ENCODE results near the gene DNAJC15. TPM values are rescaled to one million over a fixed set of nuclear protein-coding genes. Genes with fewer than 3 reads are reported as not detected.
"Not testable (repeated sequence)": the region's sequence is repeated elsewhere in the genome, so short reads cannot be mapped to it uniquely, and the experiment has no call there.

DNAJC15 gene
- total RNA-seq, 2 experiments from 2014 or later, result 8.9 to 10.6 TPM

- POLR2A ChIA-PET, result interaction anchor here (0.8 to 3.5 kb wide), 5 partner anchors 8 to 67 kb away, joined by 5 to 20 read pairs (median 7); partner anchors contain the start of gene DNAJC15
- Mint-ChIP-seq H3K27me3 (no peaks in the 10 kb centered on the region), H3K4me1 (ENCODE audit: low read depth) (peaks cover 30% of the 10 kb centered on the region), H3K36me3 (ENCODE audit: low read depth) (no peaks in the 10 kb centered on the region), H3K9me3 (no peaks in the 10 kb centered on the region), H3K4me3 (peak overlapping the region; percentile 84), H3K27ac (peak overlapping the region; percentile 97)
- ATAC-seq (no peak), DNase-seq (no peak)
- CTCF ChIA-PET, result interaction anchor here (1.1 to 4.2 kb wide), 3 partner anchors 19 to 395 kb away, joined by 3 to 22 read pairs (median 6); no protein-coding TSS in a partner anchor
- intact Hi-C loops (cut with micrococcal nuclease), result no loop called here
- TF ChIP-seq CTCF (IDR thresholded peaks at IDR 0.05), result no peak
Measured at GRCh38 chr13:42990291-42991232, 32.8 kb upstream of the DNAJC15 start.

GRCh38 chr13:42991233-42991897 is 32.0 kb upstream of the DNAJC15 start:
- intact Hi-C loops (cut with micrococcal nuclease); H3K27me3 Mint-ChIP-seq; ATAC-seq; DNase-seq; H3K9me3 Mint-ChIP-seq; H3K36me3 Mint-ChIP-seq (ENCODE audit: low read depth): not testable (repeated sequence)
- POLR2A ChIA-PET, result interaction anchor here (0.8 to 3.5 kb wide), 9 partner anchors 8 to 114 kb away, joined by 3 to 20 read pairs (median 6); partner anchors contain the start of gene DNAJC15
- Mint-ChIP-seq H3K4me1 (ENCODE audit: low read depth) (peaks cover 36% of the 10 kb centered on the region), H3K4me3 (peak overlapping the region; percentile 84), H3K27ac (peak overlapping the region; percentile 97)
- CTCF ChIA-PET, result interaction anchor here (1.6 kb wide), 1 partner anchor 91 kb away, joined by 4 read pairs; no protein-coding TSS in a partner anchor

GRCh38 chr13:42991898-42992763 is 31.3 kb upstream of the DNAJC15 start, which contains the start of gene EPSTI1:
TSS of gene EPSTI1 (minus strand) at chr13:42992241. CDS start at chr13:42992165, 76 bp downstream.
- DNase-seq (peak; percentile 84), ATAC-seq (peak; percentile 82)
- Mint-ChIP-seq H3K27ac (peak within 1 kb of the TSS; percentile 97), H3K36me3 (ENCODE audit: low read depth) (no peaks in the 10 kb centered on the region), H3K9me3 (no peaks in the 10 kb centered on the region), H3K4me1 (ENCODE audit: low read depth) (peaks cover 43% of the 10 kb centered on the region), H3K4me3 (peak within 1 kb of the TSS; percentile 84), H3K27me3 (no peaks in the 10 kb centered on the region)
- intact Hi-C loops (cut with micrococcal nuclease), result no loop called here
- CTCF ChIA-PET, result interaction anchor here (0.9 to 2.6 kb wide), 4 partner anchors 20 to 90 kb away, joined by 3 to 14 read pairs (median 6); no protein-coding TSS in a partner anchor
- POLR2A ChIA-PET, result interaction anchor here (0.5 to 3.5 kb wide), 13 partner anchors 9 to 677 kb away, joined by 3 to 20 read pairs (median 4); partner anchors contain the start of gene DNAJC15
- no peak for TF ChIP-seq CTCF (IDR thresholded peaks at IDR 0.05)

- peak; percentile 22 for ATAC-seq
- intact Hi-C loops (cut with micrococcal nuclease), result no loop called here
Measured at GRCh38 chr13:42992764-42993122, 30.6 kb upstream of the DNAJC15 start.

More at GRCh38 chr13:42992764-42993122, 30.6 kb upstream of the DNAJC15 start:
- CTCF ChIA-PET, result interaction anchor here (0.9 to 2.6 kb wide), 4 partner anchors 20 to 90 kb away, joined by 3 to 14 read pairs (median 6); no protein-coding TSS in a partner anchor
- POLR2A ChIA-PET, result interaction anchor here (0.5 to 3.5 kb wide), 11 partner anchors 9 to 677 kb away, joined by 3 to 20 read pairs (median 4); partner anchors contain the start of gene DNAJC15
- DNase-seq, result peak; percentile 24
- H3K27me3 Mint-ChIP-seq, result no peaks in the 10 kb centered on the region
- no peak for TF ChIP-seq CTCF (IDR thresholded peaks at IDR 0.05)
- H3K27ac Mint-ChIP-seq, result peak overlapping the region; percentile 97
- no peaks in the 10 kb centered on the region for H3K36me3 Mint-ChIP-seq (ENCODE audit: low read depth)
- no peaks in the 10 kb centered on the region for H3K9me3 Mint-ChIP-seq
- H3K4me1 Mint-ChIP-seq (ENCODE audit: low read depth), result peaks cover 49% of the 10 kb centered on the region
- H3K4me3 Mint-ChIP-seq, result peak overlapping the region; percentile 84

Data from activated CD8-positive, alpha-beta T cell treated with anti-CD3 and anti-CD28 coated beads for 36 hours (primary cell).